ENCODE data around the gene PCGF6.

- TF ChIP-seq CTCF (IDR thresholded peaks at IDR 0.05) (no peak), POLR2A (IDR thresholded peaks at IDR 0.05) (no peak)
Measured at GRCh38 chr10:103327906-103328305, 23.0 kb downstream of the PCGF6 start.
